Type B pancreatic cell (in vitro differentiated cells): ENCODE measurements around the gene NT5C2. TPM values are rescaled to one million over a fixed set of nuclear protein-coding genes. Genes with fewer than 3 reads are reported as not detected.
"Not testable (repeated sequence)": the region's sequence is repeated elsewhere in the genome, so short reads cannot be mapped to it uniquely, and the experiment has no call there.

Source experiments
- DNase-seq: peaks from one replicate; pipeline ENCODE4 v3.0.0; 2021; ENCODE audit warnings: mixed read lengths; ENCODE audit not compliant: unreplicated experiment; ENCODE audit errors: extremely low spot score
- H3K27ac Mint-ChIP-seq: 2 replicates; pipeline ENCODE4 v1.8.0; 2021; ENCODE audit warnings: mild to moderate bottlenecking, mixed read lengths
- H3K27me3 Mint-ChIP-seq: 2 replicates; pipeline ENCODE4 v1.8.0; 2021; ENCODE audit warnings: mixed read lengths
- H3K36me3 Mint-ChIP-seq: 2 replicates; pipeline ENCODE4 v1.8.0; 2021; ENCODE audit warnings: mixed read lengths
- H3K4me1 Mint-ChIP-seq: one replicate; pipeline ENCODE4 v1.8.0; 2021; ENCODE audit warnings: mixed read lengths; ENCODE audit not compliant: unreplicated experiment
- H3K4me3 Mint-ChIP-seq: 2 replicates; pipeline ENCODE4 v1.8.0; 2021; ENCODE audit warnings: mild to moderate bottlenecking, mixed read lengths
- H3K9me3 Mint-ChIP-seq: 2 replicates; pipeline ENCODE4 v1.8.0; 2021; ENCODE audit warnings: mixed read lengths
- total RNA-seq: library from RNA; stranded (reverse); gene quantifications from 2 replicates; pipeline ENCODE4 v1.2.1, GENCODE V29; 2021; ENCODE audit warnings: low replicate concordance
- TF ChIP-seq, protein P1 (sequence below): fragments of 200-600 bp; sonication (generic); conservative IDR thresholded peaks from 2 replicates; pipeline ENCODE4 v1.5.0; 2021; ENCODE audit warnings: antibody characterized with exemption, mild to moderate bottlenecking

The NT5C2 gene
- total RNA-seq, 1 donor from 2014 or later: 96.5 TPM

DNA sequence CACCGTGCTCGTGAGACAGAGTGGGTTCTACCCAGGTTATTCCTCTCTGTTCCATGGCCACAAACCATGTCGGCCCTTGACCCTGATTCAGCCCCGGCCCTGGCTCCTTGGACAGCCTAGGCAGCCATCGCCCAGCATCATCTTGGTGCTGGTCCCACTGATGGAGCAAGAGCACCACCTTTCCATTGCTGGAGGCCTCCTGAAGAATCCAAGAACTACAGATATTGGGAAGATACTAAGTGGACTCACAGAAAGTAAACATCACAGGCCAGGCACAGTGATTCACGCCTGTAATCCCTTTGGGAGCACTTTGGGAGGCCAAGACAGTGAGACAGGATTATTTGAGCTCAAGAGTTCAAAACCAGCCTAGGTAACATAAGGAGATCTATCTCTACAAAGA is 125.1 kb downstream of the NT5C2 start:
- Mint-ChIP-seq H3K27me3 (no peaks in the 10 kb centered on the region), H3K9me3 (no peaks in the 10 kb centered on the region), H3K4me3 (no peak overlapping the region), H3K27ac (no peak overlapping the region), H3K4me1 (no peaks in the 10 kb centered on the region), H3K36me3 (no peaks in the 10 kb centered on the region)
- no peak for DNase-seq
- TF ChIP-seq, protein P1, sequence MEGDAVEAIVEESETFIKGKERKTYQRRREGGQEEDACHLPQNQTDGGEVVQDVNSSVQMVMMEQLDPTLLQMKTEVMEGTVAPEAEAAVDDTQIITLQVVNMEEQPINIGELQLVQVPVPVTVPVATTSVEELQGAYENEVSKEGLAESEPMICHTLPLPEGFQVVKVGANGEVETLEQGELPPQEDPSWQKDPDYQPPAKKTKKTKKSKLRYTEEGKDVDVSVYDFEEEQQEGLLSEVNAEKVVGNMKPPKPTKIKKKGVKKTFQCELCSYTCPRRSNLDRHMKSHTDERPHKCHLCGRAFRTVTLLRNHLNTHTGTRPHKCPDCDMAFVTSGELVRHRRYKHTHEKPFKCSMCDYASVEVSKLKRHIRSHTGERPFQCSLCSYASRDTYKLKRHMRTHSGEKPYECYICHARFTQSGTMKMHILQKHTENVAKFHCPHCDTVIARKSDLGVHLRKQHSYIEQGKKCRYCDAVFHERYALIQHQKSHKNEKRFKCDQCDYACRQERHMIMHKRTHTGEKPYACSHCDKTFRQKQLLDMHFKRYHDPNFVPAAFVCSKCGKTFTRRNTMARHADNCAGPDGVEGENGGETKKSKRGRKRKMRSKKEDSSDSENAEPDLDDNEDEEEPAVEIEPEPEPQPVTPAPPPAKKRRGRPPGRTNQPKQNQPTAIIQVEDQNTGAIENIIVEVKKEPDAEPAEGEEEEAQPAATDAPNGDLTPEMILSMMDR: no peak

DNA sequence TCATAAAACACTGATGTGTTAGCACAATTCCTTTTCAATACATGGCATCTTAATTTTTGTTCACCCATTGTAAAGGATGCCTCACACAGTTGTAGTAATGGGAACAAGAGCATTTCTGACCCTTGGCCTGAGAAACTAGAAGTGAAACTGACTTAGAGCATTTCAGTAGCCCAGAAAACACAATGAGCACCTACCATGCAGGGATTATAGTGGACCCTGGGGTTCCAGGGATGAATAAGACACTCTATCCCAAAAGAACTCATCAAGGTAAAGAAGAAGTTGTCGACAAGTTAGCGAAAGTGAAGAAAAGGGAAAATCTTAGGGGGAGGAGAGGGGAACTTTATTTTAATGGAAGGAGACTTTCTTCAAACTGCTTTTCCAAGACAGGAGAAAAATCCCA is 125.6 kb downstream of the NT5C2 start:
- TF ChIP-seq, protein P1: no peak
- Mint-ChIP-seq H3K27me3 (no peaks in the 10 kb centered on the region), H3K4me1 (no peaks in the 10 kb centered on the region), H3K27ac (peak overlapping the region; percentile 1), H3K36me3 (no peaks in the 10 kb centered on the region), H3K4me3 (no peak overlapping the region), H3K9me3 (no peaks in the 10 kb centered on the region)
- DNase-seq: no peak

DNA sequence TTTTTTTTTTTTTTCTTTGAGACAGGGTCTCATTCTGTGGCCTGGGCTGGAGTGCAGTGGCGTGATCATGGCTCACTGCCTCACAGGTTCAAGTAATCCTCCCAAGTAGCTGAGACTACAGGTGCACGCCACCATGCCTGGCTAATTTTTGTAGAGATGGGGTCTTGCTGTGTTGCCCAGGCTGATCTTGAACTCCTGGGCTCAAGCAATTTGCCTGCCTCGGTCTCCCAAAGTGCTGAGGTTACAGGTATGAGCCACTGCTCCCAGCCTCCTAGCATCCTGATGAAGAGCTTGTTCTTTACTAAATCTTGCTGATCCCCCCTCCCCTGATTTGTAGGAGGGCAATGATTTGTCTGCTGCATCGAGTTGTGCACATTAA is 126.0 kb downstream of the NT5C2 start:
- not testable (repeated sequence) for H3K9me3 Mint-ChIP-seq, H3K27me3 Mint-ChIP-seq, H3K27ac Mint-ChIP-seq, H3K4me1 Mint-ChIP-seq, H3K4me3 Mint-ChIP-seq, H3K36me3 Mint-ChIP-seq, DNase-seq

DNA sequence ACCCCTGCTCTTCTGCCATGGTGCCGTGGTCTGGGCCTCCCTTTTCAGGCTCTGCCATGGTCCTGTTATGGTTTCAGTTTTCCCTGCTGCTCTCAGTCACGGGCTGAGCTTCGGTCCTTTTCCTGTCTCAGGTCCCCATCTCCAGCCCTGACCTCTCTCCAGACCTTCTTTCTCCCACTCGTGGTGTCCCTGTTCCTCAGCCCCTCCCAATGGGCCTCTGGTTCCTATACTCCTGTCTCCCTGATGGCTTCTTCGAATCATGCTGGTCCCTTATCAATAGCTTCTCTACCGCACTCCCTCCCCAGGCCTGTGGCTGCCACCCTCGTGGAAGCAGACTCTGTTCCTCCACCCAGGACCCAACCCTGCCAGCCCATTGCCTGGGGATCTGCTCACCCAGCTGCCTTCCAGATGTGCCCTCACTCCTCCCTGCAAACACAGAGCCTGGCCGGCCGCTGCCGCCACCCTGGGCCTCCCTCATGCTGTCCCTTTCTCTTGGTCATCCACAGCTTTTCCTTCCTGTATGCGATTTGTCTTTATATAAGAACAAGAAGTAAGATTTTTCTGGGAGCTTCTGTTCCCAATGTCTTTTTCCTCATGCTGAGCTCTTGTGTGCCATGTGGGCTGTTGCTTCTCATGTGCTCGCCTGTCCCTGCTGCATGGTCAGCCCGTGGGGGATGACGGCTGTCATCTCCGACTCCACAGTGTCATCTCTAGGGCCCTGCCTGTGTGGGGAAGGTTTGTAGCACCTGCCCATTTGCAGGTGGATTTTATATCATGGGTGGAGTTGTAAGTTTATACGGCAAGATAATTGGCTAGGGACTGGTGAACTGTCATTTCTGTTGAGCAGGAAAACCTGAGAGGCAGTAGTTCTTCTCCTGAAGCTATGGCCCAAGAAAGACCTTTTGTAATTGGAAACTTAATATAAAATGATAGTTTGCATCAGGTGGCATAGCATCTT is 126.7 kb downstream of the NT5C2 start:
- Mint-ChIP-seq H3K36me3 (no peaks in the 10 kb centered on the region), H3K27me3 (no peaks in the 10 kb centered on the region), H3K9me3 (no peaks in the 10 kb centered on the region), H3K4me3 (no peak overlapping the region), H3K27ac (no peak overlapping the region), H3K4me1 (no peaks in the 10 kb centered on the region)
- TF ChIP-seq, protein P1: no peak
- DNase-seq: no peak

DNA sequence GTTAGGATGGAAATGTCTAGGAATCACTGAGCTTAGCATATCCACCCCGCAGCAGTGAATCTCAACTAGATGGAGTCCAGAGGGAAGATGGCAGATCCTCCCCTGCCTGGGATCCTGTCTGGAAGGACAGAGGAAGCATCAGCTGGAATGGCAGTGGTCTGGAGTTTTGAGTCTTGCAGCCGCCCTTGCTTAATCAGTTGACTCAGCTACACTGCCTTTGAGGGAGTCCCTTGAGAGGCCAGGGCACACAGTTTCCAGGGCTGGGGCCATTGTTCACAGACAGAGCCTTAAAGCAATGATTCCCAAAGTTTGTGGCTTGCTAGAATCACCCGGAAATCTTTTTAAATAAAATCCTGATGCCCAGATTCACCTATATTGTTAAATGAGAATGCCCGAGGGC is 128.1 kb downstream of the NT5C2 start:
- no peak for DNase-seq
- no peaks in the 10 kb centered on the region for H3K4me1 Mint-ChIP-seq
- H3K27me3 Mint-ChIP-seq: no peaks in the 10 kb centered on the region
- no peak overlapping the region for H3K27ac Mint-ChIP-seq
- no peaks in the 10 kb centered on the region for H3K9me3 Mint-ChIP-seq
- H3K36me3 Mint-ChIP-seq: no peaks in the 10 kb centered on the region
- TF ChIP-seq, protein P1: no peak
- no peak overlapping the region for H3K4me3 Mint-ChIP-seq

DNA sequence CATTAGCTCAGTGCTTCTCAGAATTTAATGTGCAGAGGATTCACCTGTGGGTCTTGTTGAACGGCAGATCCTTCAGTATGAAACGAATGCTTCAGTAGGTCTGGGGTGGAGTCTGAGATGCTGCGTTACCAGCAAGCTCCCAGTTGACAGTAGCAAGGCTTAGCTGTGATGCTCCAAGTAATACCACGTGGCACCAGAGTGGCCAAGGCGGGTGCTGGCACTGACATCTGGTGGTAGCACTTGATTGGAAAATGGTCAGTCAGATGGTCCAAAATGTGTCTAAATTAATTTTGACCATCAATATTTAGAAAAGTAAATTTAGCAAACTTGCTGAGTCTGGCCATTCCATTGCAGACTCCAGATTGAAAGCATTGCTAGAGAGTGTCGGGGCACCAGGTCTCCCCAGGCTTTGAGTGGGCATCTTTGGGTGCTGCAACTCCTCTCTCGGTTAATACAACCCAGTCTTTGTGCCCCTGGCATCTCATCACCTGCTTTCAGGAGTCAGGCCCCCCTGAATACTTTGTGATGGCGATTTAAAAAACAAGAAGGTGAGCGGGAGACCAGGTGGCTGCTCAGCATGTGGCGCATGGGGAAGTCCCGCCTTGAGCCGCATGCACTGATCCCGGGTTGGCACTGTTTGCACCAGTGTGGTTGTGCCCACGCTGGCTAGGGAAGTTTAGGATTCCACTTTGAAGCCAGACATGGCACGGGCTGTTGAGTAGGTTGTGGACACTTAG is 130.1 kb downstream of the NT5C2 start:
- Mint-ChIP-seq H3K27me3 (no peaks in the 10 kb centered on the region), H3K27ac (no peak overlapping the region), H3K4me1 (no peaks in the 10 kb centered on the region), H3K9me3 (no peaks in the 10 kb centered on the region), H3K36me3 (no peaks in the 10 kb centered on the region), H3K4me3 (no peak overlapping the region)
- no peak for DNase-seq
- TF ChIP-seq, protein P1: peak; percentile 17
